ENCODE results near the gene ANKRD33B. TPM values are rescaled to one million over a fixed set of nuclear protein-coding genes. Genes with fewer than 3 reads are reported as not detected.
"Not testable (repeated sequence)": the region's sequence is repeated elsewhere in the genome, so short reads cannot be mapped to it uniquely, and the experiment has no call there.

Gene ANKRD33B
- polyA plus RNA-seq, 3 donors from 2014 or later, result 0.13 to 0.15 TPM; not detected in 1

DNA sequence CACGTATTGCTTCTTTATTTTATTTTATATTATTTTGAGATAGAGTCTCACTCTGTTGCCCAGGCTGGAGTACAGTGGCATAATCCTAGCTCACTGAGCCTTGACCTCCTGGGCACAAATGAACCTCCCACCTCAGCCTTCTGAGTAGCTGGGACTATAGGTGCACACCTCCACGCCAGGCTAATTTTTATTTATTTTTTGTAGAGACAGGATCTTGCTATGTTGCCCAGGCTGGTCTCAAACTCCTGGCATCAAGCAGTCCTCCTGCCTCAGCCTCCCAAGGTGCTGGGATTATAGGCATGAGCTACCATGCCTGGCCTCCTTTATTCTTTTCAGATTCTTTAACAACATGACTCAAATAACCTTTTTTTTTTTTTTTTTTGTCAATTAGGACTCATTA lies 6.7 kb downstream of the ANKRD33B start:
- H3K9me3 Mint-ChIP-seq; H3K4me1 Mint-ChIP-seq; H3K27ac Mint-ChIP-seq; H3K27me3 Mint-ChIP-seq (ENCODE audit: low read depth in 3 of 3); H3K36me3 Mint-ChIP-seq; DNase-seq; H3K4me3 Mint-ChIP-seq: not testable (repeated sequence)

DNA sequence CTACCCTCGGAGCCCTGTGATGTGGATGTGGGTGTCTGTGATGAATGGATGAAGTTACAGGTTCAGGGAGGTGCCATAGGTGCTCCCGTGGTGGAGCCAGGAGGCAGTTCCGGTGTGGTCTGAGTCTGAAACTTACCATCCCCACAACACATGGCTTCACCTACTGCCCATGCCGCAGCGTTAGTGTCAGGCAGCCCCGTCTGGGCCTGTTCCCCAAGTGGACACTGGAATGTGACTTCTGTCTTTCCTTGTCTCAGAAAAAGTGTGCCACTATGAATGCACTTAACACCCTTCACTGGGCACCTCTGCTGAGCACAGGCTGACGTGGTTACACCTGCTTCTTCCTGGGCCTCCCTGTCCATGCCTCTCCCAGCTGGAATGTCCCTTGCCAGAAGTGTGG lies 8.6 kb downstream of the ANKRD33B start:
- no peak overlapping the region for H3K4me3 Mint-ChIP-seq
- H3K9me3 Mint-ChIP-seq, result no peaks in the 10 kb centered on the region
- no peak overlapping the region for H3K27ac Mint-ChIP-seq
- no peaks in the 10 kb centered on the region for H3K36me3 Mint-ChIP-seq
- H3K27me3 Mint-ChIP-seq (ENCODE audit: low read depth in 3 of 3), result peaks cover 0 to 4% (median 0%) of the 10 kb centered on the region in 3 donors
- H3K4me1 Mint-ChIP-seq, result no peaks in the 10 kb centered on the region
- no peak for DNase-seq

DNA sequence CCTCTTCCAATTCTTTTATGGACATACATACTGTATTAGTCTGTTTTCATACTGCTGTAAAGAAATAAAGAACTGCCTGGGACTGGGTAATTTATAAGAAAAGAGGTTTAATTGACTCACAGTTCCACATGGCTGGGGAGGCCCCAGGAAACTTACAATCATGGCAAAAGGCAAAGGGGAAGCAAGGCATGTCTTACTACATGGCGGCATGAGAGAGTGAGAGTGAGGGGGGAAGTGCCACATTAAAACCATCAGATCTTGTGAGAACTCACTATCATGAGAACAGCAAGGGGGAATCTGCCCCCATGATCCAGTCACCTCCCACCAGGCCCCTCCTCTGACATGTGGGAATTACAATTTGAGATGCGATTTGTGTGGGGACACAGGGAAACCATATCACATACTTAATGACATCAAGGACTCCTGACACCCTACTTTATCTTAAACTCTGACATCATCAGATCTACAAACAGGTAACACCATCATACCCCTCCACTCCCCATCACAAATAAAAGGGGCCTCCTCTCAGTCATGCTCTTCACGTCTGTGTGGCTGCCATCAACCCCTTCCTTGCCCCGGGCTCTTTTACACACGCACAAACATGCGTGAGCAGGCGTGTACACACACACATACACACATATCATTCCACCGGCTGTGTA lies 9.7 kb downstream of the ANKRD33B start:
- DNase-seq, result no peak
- H3K36me3 Mint-ChIP-seq, result no peaks in the 10 kb centered on the region
- H3K4me3 Mint-ChIP-seq, result no peak overlapping the region
- peak overlapping the region in 1 of 6 donors; percentile 32 for H3K27ac Mint-ChIP-seq
- no peaks in the 10 kb centered on the region for H3K4me1 Mint-ChIP-seq
- H3K27me3 Mint-ChIP-seq (ENCODE audit: low read depth in 3 of 3), result peaks cover 0 to 4% (median 0%) of the 10 kb centered on the region in 3 donors
- H3K9me3 Mint-ChIP-seq, result no peaks in the 10 kb centered on the region

DNA sequence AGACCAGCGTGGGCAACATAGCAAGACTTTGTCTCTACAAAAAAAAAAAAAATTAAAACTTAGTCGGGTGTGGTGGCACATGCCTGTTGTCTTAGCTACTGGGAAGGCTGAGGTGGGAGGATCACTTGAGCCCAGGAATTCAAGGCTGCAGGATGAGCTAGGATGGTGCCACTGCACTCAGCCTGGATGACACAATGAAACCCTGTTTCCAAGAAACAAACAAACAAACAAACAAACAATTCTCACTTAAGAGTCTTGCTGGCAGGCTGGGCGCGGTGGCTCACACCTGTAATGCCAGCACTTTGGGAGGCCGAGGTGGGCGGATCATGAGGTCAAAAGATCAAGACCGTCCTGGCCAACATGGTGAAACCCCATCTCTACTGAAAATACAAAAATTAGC lies 11.0 kb downstream of the ANKRD33B start:
- not testable (repeated sequence) for H3K4me1 Mint-ChIP-seq; H3K27me3 Mint-ChIP-seq (ENCODE audit: low read depth in 3 of 3); H3K36me3 Mint-ChIP-seq; H3K9me3 Mint-ChIP-seq; DNase-seq; H3K27ac Mint-ChIP-seq; H3K4me3 Mint-ChIP-seq

DNA sequence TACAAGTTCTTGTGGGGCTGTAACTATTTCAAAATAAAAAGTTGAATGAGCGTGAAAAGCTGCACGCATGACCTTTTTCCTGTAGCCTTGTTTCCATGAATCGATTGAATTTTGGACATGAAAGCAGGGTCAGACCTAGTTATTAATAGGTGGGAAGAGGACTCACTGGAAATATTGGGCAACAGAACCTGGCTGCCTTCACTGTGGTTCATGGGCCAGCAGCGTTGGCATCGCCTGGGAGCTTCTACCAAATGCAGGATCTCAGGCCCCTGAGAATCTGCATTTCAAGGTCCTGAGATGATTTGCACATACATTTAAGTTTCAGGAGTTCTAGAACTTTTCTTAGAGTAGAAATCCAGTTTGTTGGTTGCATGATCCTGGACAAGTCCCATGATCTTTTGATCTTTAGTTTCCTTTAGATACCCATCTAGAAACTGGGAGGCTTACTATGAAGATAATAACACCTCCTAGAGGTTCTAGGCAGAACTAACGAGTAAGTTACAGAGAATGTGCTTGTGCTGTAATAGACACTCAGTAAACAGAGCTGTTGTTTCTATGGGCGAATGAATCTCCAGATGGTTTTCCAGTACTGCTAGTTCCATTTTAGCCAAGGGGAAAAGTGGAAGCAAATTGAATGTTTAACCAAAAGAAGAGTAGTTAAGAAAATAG lies 12.4 kb downstream of the ANKRD33B start:
- Mint-ChIP-seq H3K9me3 (no peaks in the 10 kb centered on the region), H3K27me3 (ENCODE audit: low read depth in 3 of 3) (peaks cover 0 to 5% (median 0%) of the 10 kb centered on the region in 3 donors), H3K4me3 (no peak overlapping the region), H3K36me3 (no peaks in the 10 kb centered on the region), H3K27ac (no peak overlapping the region), H3K4me1 (peaks cover 0 to 1% of the 10 kb centered on the region in 2 donors)
- no peak for DNase-seq

DNA sequence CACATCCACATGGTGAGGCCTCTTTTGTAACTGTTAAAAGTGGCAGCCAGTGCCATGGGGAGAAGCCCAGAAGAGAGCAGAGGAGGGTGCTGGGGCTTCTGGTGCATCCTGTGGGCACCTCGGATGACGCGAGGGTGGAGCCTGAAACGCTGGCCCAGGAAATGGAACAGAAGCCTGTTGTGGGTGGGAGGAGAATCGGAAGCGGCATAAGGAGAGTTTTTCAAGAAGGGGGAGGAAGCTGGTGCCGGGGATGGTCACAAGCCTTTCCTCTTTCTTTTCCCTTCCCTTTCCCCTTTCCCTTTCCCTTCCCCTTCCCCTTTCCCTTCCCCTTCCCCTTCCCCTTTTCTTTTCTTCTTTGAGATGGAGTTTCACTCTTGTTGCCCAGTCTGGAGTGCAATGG lies 12.9 kb downstream of the ANKRD33B start:
- no peak overlapping the region for H3K27ac Mint-ChIP-seq
- no peaks in the 10 kb centered on the region for H3K36me3 Mint-ChIP-seq
- peaks cover 0 to 5% (median under 1%) of the 10 kb centered on the region in 3 donors for H3K27me3 Mint-ChIP-seq (ENCODE audit: low read depth in 3 of 3)
- H3K4me3 Mint-ChIP-seq, result no peak overlapping the region
- H3K4me1 Mint-ChIP-seq, result peaks cover 0 to 1% of the 10 kb centered on the region in 2 donors
- no peaks in the 10 kb centered on the region for H3K9me3 Mint-ChIP-seq
- DNase-seq, result no peak

DNA sequence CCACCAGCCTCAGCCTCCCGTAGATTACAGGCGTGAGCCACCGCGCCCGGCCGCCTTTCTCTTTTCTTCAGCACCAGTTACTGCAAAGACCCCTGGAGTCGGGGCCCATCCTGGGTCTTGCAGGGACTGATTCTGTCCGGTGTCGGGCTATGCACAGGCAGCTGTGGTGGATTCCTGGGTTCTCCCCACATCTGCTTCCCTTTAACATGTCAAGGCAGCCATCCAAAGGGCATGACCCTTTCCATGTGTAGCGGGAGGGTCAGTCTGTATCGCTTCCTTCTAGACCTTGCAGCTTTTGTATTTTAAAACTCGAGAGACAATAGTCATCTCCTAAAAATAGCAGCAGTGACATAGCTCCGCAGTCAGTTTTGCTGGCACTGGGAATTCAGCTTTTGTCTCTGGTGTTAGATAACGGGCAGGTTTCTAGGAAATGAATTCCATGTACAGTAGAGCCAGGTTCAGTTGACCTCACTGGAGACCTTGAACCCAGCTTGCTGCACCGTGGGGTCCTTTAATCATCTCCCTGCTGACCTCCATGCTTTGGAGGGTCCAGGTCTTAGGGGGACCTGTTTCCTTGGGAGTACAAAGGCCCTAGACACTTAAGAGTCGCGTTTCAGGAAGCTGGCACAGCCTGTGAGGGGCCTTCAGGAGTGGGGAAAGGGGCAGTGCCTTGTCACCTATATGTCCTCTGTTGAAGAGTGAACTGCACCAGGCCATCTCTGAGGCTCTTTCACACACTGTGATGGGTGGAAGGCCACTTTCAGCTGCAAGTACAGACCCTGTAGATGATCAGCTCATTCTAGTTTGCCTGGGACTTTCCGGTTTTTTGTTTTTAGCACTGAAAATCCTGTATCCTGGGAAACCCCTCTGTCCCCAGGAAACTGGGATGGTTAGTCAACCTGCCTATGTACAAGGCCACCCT lies 13.8 kb downstream of the ANKRD33B start:
- H3K4me1 Mint-ChIP-seq, result peaks cover 0 to 1% of the 10 kb centered on the region in 2 donors
- no peak for DNase-seq
- no peak overlapping the region for H3K27ac Mint-ChIP-seq
- peaks cover 0 to 5% (median 2%) of the 10 kb centered on the region in 3 donors for H3K27me3 Mint-ChIP-seq (ENCODE audit: low read depth in 3 of 3)
- H3K4me3 Mint-ChIP-seq, result no peak overlapping the region
- peaks cover 0 to 2% (median 0%) of the 10 kb centered on the region in 3 donors for H3K36me3 Mint-ChIP-seq
- no peaks in the 10 kb centered on the region for H3K9me3 Mint-ChIP-seq

DNA sequence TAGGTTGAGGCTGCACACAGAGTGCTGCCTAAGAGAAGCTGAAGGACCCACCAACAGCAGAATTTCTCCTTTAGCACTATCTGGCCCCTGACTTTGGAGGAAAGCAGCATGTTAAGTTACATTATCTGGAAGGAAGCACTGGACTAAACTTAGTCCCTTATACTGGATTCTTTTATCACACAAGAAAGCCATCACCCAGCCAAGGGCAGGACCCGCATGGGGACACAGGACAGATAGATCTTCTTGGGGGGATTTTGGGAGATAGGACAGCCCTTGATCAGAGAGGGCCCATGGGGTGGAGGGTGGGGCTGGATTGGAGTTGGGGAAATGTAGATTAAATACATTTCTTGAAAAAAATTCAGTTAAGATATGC lies 14.4 kb downstream of the ANKRD33B start:
- H3K27me3 Mint-ChIP-seq (ENCODE audit: low read depth in 3 of 3), result peaks cover 0 to 4% (median 2%) of the 10 kb centered on the region in 3 donors
- DNase-seq, result no peak
- peaks cover 0 to 1% of the 10 kb centered on the region in 2 donors for H3K4me1 Mint-ChIP-seq
- no peak overlapping the region for H3K4me3 Mint-ChIP-seq
- no peak overlapping the region for H3K27ac Mint-ChIP-seq
- H3K36me3 Mint-ChIP-seq, result peaks cover 0 to 4% (median 0%) of the 10 kb centered on the region in 3 donors
- no peaks in the 10 kb centered on the region for H3K9me3 Mint-ChIP-seq

DNA sequence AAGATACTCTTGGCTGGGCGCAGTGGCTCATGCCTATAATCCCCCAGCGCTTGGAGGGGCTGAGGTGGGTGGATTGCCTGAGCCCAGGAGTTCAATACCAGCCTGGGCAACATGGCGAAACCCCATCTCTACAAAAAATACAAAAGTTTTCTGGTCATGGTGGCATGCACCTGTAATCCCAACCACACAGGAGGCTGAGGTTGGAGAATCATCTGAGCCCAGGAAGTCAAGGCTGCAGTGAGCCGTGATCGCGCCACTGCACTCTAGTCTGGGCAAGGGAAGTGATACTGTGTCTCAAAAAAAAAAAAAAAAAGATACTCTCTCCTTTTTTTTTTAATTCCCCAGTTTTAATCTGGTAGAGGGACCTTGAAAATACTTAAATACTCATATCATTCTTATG lies 15.0 kb downstream of the ANKRD33B start:
- Mint-ChIP-seq H3K36me3 (peaks cover 0 to 4% (median 0%) of the 10 kb centered on the region in 3 donors), H3K27me3 (ENCODE audit: low read depth in 3 of 3) (peaks cover 2 to 4% (median 3%) of the 10 kb centered on the region in 3 donors), H3K9me3 (no peaks in the 10 kb centered on the region), H3K4me3 (no peak overlapping the region), H3K27ac (no peak overlapping the region), H3K4me1 (peaks cover 0 to 4% of the 10 kb centered on the region in 2 donors)
- DNase-seq, result no peak

DNA sequence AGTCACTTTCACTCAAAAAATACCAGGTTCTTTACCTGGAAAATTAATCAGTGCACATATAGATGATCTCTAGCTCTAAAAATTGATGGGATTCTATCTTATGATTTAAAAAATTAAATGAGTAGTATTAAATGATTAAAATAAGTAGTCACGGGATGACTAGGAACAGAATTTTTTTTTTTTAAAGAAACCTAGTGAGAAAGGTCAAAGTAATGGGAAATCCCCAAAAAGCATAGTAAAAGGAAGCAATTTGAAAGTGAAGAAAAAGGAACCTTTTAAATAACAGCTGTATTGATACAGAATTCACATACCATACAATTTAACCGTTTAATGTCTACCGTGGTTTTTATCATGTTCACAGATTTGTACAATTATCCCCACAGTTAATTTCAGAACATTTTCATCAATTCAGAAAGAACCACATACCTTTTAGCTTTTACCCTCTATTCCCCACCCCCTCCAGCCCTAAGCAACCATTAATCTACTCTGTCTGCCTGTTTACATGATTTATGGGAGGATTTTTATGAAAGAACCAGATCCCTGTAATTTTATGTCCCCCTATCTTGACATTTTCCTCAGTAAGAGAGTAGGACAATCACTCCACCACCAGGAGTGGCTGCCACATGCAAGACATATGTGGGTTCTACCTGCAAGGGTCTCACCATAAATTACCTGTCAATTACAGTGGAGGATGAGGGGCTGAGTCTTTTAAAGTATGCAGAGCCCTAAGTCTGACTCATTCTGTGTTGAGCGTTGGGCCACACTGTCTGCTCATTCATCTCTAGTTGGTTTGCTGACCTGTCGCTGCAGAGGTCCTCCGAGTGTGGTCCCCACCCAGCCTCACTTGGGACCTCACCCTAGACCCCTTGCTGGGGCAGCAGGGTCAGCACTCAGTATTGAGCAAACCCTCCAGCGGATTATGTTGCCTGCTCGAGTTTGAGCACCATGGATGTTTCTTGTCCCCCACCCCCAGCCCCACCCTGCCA lies 16.0 kb downstream of the ANKRD33B start:
- Mint-ChIP-seq H3K27me3 (ENCODE audit: low read depth in 3 of 3) (peaks cover 3 to 6% (median 4%) of the 10 kb centered on the region in 3 donors), H3K9me3 (no peaks in the 10 kb centered on the region), H3K36me3 (peaks cover 0 to 4% (median 0%) of the 10 kb centered on the region in 3 donors), H3K4me1 (peaks cover 0 to 5% of the 10 kb centered on the region in 2 donors), H3K27ac (no peak overlapping the region), H3K4me3 (no peak overlapping the region)
- DNase-seq, result no peak

DNA sequence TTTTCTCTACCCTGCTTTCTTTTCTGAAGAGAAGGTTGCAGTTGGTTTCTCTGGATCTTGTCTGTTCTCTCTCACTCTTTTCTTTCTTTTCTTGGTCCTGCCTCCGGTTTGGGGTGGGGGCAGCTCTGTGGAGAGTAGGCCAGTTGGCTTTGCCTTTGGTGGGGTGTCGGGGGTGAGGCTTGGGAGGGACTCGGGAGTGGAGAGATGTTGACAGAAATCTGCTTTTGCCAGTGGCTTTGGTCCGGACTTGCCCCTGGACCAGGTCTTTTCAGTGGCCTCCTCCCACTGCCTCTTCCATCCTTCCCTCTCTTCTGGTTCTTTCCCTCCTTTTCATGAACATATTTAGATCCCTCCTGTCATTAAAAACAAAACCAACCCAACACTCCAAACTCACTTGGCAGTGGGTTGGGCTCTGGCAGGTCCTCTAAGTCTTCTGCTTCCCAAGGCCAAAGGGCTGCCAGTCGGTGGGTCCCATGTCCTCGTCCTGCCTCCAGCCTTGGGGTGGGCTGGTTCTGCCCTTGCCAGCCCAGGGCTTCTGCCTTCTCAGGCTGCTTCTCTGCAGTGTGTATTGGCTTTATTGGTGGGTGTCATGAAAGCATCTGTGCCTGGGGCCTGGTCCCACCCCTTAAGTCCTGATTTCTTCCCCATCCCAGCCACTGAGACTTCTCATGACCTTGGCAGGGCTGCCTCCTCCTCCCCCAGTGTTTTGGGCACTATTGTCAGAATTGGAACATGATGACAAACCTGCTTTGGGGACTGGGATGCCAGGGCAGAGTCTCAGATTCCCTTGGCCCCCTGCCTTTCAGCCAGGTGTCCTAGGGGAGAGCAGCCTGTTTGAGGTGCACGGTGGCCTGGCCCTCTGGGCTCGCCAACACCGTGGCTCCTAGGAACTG lies 16.9 kb downstream of the ANKRD33B start:
- H3K36me3 Mint-ChIP-seq, result peaks cover 0 to 4% (median 0%) of the 10 kb centered on the region in 3 donors
- H3K9me3 Mint-ChIP-seq, result no peaks in the 10 kb centered on the region
- DNase-seq, result no peak
- no peak overlapping the region for H3K27ac Mint-ChIP-seq
- peaks cover 0 to 6% of the 10 kb centered on the region in 2 donors for H3K4me1 Mint-ChIP-seq
- H3K4me3 Mint-ChIP-seq, result no peak overlapping the region
- peaks cover 3 to 5% (median 4%) of the 10 kb centered on the region in 3 donors for H3K27me3 Mint-ChIP-seq (ENCODE audit: low read depth in 3 of 3)

DNA sequence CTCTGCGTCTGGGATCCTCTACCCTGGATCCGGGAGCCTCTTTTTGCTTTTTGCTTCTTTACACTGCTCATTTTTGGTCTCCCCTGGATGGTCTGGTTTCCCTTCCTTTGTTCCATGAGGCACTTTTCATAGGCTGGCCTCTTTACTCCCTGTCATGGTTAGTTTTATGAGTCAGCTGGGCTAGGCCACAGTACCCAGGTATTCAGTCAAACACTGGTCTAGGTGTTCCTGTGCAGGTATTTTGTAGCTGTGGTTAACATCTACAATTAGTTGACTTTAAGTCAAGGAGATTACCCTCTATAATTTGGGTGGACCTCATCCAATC lies 17.5 kb downstream of the ANKRD33B start:
- Mint-ChIP-seq H3K27me3 (ENCODE audit: low read depth in 3 of 3) (peaks cover 3 to 5% (median 4%) of the 10 kb centered on the region in 3 donors), H3K36me3 (peaks cover 0 to 4% (median 0%) of the 10 kb centered on the region in 3 donors), H3K9me3 (no peaks in the 10 kb centered on the region), H3K4me3 (no peak overlapping the region), H3K4me1 (peaks cover 0 to 6% of the 10 kb centered on the region in 2 donors), H3K27ac (no peak overlapping the region)
- DNase-seq, result no peak

Measured in immature natural killer cell (primary cell).